ENCODE measurements around the gene PRKCZ.

Gene PRKCZ

DNA sequence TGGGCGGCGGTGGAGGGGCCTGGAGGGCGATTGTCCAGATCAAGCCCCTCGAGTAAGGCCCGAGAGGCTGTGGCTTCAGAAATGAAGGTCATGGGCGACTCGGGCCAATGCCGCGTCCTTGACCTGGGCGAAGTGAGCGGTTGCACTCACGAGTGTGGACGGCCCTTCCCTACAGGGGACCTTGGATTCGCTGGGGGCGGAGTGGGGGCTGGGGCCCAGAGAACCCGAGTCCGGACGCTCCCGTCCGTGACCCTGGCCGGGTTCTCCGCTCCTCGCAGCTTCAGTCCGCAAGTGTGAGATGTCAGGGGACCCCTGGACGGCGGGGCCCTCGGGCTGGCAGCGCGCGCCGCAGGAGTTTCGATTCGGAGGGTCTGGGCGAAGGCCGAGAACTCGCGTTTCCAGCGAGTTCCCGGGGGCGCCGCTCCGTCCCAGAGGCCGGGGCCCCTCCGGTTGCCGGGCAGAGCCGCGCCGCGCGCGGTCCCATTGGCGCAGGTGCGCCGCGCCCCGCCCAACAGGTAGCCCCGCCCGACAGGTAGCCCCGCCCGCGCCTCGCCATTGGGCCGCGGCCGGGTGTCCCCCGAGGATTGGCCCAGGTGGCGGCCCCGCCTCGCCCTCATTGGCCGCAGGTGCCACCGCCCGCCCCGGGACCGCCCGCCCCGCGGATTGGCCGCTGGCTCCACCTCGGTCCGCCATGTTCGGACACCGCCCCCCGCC, at the start of gene PRKCZ:
TSS of gene PRKCZ (plus strand) at position 694 of the 714 bp plus-strand sequence. CDS start 220 bp downstream, outside the sequence.
- in situ Hi-C loops (cut with MboI; ENCODE audit: low sequenced_read_pairs), result no loop called here

GRCh38 chr1:2000432-2000831, 49.8 kb upstream of the PRKCZ start:
- in situ Hi-C loops (cut with MboI; ENCODE audit: low sequenced_read_pairs), result no loop called here

- in situ Hi-C loops (cut with MboI; ENCODE audit: low sequenced_read_pairs), result no loop called here
These were observed 49.4 kb upstream of the PRKCZ start for GRCh38 chr1:2000850-2001249.

- in situ Hi-C loops (cut with MboI; ENCODE audit: low sequenced_read_pairs), result no loop called here
These were observed 48.3 kb upstream of the PRKCZ start for GRCh38 chr1:2001773-2002411.

GRCh38 chr1:2003541-2004131, 46.6 kb upstream of the PRKCZ start, which contains the start of gene CFAP74:
CFAP74 (minus strand) TSS chr1:2003786; CDS start chr1:1990956, 12,830 bp downstream.
- in situ Hi-C loops (cut with MboI; ENCODE audit: low sequenced_read_pairs), result no loop called here

- in situ Hi-C loops (cut with MboI; ENCODE audit: low sequenced_read_pairs), result no loop called here
These were observed 45.4 kb upstream of the PRKCZ start for GRCh38 chr1:2004856-2005255.

- in situ Hi-C loops (cut with MboI; ENCODE audit: low sequenced_read_pairs), result no loop called here
These were observed 40.8 kb upstream of the PRKCZ start for GRCh38 chr1:2009101-2010053.

DNA sequence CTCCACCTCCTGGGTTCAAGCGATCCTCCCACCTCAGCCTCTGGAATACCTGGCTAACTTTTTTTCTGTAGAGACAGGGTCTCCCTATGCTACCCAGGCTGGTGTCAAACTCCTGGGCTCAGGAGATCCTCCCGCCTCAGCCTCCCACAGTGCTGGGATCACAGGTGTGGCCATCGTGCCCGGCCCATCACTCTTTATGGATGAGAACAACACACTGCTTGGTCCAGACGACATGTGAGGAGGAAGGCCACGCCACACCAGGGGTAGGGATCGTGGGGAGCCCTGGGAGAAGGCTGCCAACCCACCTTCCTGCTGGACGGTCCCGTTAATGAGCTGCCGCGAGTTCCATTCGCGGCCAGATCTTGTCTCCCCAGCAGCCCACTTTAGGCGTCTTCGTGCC, 36.0 kb upstream of the PRKCZ start:
- in situ Hi-C loops (cut with MboI; ENCODE audit: low sequenced_read_pairs), result no loop called here

GRCh38 chr1:2014741-2015735, 35.2 kb upstream of the PRKCZ start:
- in situ Hi-C loops (cut with MboI; ENCODE audit: low sequenced_read_pairs), result no loop called here

DNA sequence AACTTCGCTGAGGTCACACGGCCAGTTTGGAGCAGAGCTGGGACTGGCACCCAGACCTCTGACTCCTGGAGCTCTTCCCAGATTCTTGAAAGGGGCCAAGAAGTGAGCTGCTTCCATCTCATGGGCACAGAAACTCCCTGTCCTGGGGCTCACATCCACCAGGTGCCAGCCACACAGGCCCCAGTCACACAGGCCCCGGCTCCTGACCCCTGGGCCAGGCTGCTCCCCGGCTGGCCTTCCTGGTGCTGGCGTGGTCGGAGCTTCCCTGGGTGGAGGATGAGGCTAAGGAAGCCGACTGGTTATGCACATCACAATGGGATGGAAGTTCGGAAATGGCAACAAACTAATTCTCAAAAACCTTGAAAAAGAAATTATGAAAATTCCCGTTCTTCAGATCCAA, 34.1 kb upstream of the PRKCZ start:
- in situ Hi-C loops (cut with MboI; ENCODE audit: low sequenced_read_pairs), result no loop called here

DNA sequence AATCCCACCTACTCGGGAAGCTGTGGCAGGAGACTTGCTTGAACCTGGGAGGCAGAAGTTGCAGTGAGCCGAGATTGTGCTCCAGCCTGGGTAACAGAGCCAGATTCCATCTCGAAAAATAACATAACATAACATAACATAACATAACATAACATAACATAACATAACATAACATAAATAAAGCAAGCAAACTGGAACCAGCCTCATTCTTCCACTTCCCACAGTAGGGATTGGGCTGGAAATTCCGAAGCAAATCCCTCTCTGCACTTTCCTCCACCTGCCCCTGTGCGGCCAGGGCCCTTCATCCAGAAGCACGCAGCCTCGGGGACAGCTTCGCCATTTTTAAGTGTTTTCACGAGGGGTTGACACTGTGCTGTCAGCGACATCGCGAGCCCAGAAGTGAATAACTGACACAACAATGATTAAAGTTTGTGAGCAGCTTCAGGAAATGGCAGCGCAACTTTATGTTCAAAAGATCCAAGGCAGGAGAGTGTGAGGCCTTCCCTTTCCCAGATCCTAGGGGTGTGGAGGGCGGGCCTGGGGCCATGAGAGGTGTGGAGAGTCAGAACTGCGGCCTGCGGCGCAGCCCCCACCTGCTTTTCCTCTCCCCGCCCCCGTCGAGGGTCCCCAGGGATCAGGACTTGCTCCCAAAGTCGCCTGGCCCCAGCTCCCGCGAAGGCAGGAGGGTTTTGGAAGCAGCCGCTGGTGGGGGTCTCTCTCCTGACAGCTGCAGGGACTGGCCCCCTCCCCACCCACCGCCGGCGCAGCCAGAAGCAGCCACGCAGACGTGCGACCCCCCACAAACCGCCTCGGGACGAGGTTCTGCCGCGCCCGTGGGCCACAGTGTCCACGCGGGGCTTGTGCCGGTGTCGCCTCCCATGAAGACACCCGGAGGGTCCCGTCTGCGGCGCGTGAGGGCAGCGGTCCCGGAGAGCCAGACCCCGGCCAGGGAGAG, 31.7 kb upstream of the PRKCZ start:
- in situ Hi-C loops (cut with MboI; ENCODE audit: low sequenced_read_pairs), result no loop called here

DNA sequence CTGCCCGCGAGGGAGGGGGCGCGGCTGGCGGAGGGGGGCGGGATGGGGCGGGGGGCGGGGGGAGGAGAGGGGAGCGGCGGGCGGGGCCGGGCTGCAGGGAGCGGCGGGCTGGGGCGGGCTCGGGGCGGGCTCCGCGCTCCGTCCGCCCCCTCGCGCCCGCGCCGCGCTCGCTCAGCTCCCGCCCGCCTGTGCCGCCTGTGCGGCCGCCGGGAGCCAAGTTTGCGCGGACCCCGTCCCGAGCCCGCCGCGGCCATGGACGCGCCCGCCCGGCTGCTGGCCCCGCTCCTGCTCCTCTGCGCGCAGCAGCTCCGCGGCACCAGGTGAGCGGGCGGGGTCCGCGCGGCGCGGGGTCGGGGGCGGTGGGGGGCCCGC, 31.1 kb upstream of the PRKCZ start, which contains the start of gene GABRD:
TSS of gene GABRD (plus strand) at position 174 of the 372 bp plus-strand sequence. CDS start at position 253, 79 bp downstream.
- in situ Hi-C loops (cut with MboI; ENCODE audit: low sequenced_read_pairs), result no loop called here

DNA sequence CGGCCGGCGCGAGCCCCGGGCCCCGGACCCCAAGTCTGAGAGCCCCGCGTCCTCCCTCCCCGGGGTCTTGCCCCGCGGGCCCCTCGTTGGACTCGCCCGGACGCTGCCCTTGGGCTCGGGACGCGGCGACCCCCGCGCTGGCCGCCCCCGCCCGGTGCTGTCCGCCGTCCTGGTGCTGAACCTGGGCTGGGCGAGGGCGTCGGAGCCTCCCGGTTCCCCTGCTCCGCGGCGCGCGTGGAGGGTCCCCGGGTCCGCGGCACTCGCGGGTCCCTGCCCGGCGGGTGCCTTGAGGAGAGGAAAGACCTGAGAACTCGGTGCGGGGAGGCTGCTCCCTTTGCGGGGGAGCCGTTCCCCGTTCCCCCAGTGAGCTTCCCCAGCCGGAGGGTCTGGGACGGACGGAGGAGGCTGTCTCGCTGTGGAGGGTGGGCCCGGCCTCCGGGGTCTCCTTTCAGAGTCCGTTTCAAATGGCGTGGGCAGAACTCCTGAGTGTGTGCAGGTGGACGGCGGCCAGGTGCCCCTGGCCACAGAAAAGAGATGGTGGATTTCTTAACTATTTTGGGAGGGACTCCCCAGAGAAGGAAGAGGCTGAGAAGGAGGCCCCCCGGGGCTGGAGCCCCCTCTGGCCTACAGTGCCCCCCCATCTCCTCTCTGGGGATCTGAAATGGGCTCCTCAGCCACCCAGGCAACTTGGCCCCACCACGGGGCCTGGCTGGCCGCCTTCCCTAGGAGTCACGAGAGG, 30.5 kb upstream of the PRKCZ start:
- in situ Hi-C loops (cut with MboI; ENCODE audit: low sequenced_read_pairs), result no loop called here

GRCh38 chr1:2020310-2020655, 29.9 kb upstream of the PRKCZ start:
- in situ Hi-C loops (cut with MboI; ENCODE audit: low sequenced_read_pairs), result no loop called here

- in situ Hi-C loops (cut with MboI; ENCODE audit: low sequenced_read_pairs), result no loop called here
These were observed 28.7 kb upstream of the PRKCZ start for GRCh38 chr1:2021550-2021949.

- in situ Hi-C loops (cut with MboI; ENCODE audit: low sequenced_read_pairs), result no loop called here
These were observed 28.0 kb upstream of the PRKCZ start for GRCh38 chr1:2022063-2022770.

DNA sequence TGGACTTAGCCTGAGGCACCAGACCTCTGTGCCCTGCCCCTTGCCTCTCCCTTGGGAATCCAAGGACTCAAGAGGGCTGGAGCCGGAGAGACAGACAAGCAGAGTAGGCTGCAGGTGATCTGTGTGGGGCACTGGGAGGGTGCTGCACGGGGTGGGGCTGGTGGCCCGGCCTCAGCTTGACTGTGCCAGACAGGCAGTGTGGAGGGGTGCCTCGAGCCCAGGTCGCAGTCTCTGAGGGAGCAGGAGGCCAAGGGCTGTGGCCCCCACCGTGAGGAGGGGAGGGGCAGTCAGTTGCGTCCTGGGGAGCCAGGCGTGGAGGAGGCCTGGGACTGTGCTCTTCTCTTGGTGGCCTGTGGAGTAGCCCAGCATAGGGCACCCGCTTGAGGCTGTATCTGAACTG, 27.0 kb upstream of the PRKCZ start:
- in situ Hi-C loops (cut with MboI; ENCODE audit: low sequenced_read_pairs), result no loop called here

Data from hTERT RPE-1 (cell line).